Measurements from ENCODE around the gene GSK3A.

Gene GSK3A

DNA sequence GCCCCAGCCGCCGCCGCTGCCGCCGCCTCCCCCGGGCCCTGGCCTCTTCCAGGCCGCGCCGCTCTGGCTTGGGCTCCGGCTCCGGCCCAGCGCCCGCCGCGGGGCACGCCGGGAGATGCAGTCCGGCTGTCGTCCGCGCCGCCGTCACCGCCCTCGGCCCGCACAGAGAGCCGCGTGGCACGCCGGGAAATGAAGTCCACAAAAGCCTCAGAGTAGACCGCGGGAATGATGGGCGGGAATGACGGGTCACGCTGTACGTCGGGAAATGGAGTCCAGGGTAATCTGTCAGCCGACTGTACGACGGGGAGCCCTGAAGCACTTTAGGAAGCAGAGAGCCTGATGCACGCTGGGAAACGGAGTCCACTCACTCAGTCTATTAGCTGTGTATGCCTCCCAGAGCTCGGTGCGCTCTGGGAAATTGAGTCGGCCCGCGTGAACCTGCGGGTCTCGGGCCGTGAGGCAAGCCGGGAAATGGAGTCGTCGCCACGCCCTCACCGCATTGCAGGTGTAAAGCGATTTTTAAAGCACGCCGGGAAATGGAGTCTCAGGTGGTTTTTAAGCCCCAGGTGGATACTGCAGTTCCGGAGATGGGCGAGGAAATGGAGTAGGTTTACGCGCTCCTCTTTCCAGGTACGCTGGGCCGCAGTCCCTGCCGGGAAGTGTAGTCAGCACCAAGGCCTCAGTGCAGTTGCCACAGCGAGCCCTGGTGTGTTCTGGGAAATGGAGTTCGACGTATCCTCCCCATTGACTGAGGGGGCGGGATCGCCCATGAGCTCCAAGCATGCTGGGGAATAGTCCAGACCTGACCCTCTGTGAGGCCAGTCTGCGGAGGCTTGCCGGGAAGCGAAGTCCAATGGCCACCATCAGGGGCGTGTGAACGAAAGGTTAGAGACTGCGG is at the start of gene GSK3A:
Gene GSK3A (minus strand): TSS at position 91 of the 898 bp plus-strand sequence. CDS start 137 bp downstream, outside the sequence.
- Mint-ChIP-seq H3K27ac (peak within 1 kb of the TSS; percentile 96), H3K27me3 (no peaks in the 10 kb centered on the region), H3K9me3 (no peaks in the 10 kb centered on the region), H3K4me1 (peaks cover 60% of the 10 kb centered on the region), H3K4me3 (peak within 1 kb of the TSS; percentile 95), H3K36me3 (peaks cover 3% of the 10 kb centered on the region)

DNA sequence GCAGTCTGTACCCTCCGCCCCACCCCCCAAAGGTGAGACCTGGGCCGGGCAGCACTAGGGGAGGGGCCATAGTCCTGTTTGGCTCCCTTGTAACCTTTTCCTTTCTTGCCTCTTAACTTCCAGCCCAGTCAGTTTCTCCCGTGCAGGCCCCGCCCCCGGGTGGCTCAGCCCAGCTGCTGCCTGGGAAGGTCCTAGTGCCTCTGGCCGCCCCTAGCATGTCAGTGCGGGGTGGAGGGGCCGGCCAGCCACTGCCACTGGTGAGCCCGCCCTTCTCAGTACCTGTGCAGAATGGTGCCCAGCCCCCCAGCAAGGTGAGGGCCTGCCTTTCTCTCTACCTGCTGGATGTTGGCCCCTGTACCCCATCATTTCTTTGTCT is 49.0 kb upstream of the GSK3A start:
- Mint-ChIP-seq H3K36me3 (peaks cover 2% of the 10 kb centered on the region), H3K4me3 (no peak overlapping the region), H3K9me3 (no peaks in the 10 kb centered on the region)

DNA sequence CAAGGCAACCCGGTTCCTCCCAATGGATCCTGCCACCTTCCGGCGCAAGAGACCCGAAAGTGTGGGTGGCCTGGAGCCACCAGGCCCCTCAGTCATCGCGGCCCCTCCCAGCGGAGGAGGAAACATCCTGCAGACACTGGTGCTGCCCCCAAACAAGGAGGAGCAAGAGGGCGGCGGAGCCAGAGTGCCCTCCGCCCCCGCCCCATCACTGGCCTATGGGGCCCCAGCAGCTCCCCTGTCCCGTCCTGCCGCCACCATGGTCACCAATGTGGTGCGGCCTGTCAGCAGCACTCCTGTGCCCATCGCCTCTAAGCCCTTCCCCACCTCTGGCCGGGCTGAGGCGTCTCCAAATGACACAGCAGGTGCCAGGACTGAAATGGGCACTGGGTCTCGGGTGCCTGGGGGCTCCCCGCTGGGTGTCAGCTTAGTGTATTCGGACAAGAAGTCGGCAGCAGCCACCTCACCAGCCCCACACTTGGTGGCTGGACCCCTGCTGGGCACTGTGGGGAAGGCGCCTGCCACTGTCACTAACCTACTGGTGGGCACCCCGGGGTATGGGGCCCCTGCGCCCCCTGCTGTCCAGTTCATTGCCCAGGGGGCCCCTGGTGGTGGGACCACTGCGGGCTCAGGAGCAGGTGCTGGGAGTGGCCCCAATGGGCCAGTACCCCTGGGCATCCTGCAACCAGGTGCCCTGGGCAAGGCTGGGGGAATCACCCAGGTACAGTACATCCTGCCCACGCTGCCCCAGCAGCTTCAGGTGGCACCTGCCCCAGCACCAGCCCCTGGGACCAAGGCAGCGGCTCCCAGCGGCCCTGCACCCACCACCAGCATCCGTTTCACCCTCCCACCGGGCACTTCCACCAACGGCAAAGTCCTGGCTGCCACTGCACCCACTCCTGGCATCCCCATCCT is 48.4 kb upstream of the GSK3A start:
- H3K36me3 Mint-ChIP-seq, result peaks cover 2% of the 10 kb centered on the region
- no peak overlapping the region for H3K27ac Mint-ChIP-seq
- no peaks in the 10 kb centered on the region for H3K27me3 Mint-ChIP-seq
- no peak overlapping the region for H3K4me3 Mint-ChIP-seq
- no peaks in the 10 kb centered on the region for H3K9me3 Mint-ChIP-seq
- H3K4me1 Mint-ChIP-seq, result peaks cover 12% of the 10 kb centered on the region

More for the DNA sequence above, 49.0 kb upstream of the GSK3A start:
- Mint-ChIP-seq H3K4me1 (peaks cover 10% of the 10 kb centered on the region), H3K27me3 (no peaks in the 10 kb centered on the region), H3K27ac (peak overlapping the region; percentile 48)

DNA sequence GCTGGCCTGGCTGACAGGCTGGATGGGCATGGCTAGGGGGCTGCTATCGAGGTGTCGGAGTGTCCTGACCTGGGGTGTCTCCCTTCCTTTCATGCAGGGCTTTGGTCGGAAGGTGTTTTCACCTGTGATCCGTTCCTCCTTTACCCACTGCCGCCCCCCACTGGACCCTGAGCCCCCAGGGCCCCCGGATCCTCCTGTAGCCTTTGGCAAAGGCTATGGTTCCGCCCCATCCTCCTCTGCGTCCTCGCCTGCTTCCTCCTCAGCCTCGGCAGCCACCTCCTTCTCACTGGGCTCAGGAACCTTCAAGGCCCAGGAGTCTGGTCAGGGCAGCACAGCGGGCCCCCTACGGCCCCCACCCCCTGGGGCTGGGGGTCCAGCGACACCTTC is 47.7 kb upstream of the GSK3A start:
- Mint-ChIP-seq H3K36me3 (peaks cover 2% of the 10 kb centered on the region), H3K9me3 (no peaks in the 10 kb centered on the region), H3K27me3 (no peaks in the 10 kb centered on the region), H3K4me3 (no peak overlapping the region), H3K27ac (no peak overlapping the region), H3K4me1 (peaks cover 19% of the 10 kb centered on the region)

DNA sequence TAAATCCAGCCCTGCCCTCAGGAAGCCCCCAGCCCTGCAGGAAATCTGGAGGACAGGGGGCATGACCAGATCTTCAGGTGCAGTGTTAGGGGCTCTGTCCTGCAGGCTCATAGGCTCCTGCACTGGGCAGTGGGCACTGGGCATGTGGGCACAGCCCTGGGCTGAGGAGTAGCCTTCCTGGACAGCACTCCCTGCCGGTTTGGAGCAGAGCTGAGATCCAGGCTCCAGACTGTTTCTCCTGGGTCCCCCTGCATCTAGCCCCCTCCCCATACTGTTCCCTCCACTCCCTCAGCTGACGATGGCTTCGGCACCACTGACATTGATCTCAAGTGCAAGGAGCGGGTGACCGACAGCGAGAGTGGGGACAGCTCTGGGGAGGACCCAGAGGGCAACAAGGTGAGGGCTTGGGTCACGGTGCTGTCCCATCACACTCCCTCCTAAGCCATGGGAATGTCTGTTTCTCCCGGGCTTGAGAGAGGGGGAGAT is 47.2 kb upstream of the GSK3A start:
- Mint-ChIP-seq H3K36me3 (peaks cover 2% of the 10 kb centered on the region), H3K4me1 (peaks cover 24% of the 10 kb centered on the region), H3K27me3 (no peaks in the 10 kb centered on the region), H3K9me3 (no peaks in the 10 kb centered on the region), H3K27ac (peak overlapping the region; percentile 17), H3K4me3 (no peak overlapping the region)

DNA sequence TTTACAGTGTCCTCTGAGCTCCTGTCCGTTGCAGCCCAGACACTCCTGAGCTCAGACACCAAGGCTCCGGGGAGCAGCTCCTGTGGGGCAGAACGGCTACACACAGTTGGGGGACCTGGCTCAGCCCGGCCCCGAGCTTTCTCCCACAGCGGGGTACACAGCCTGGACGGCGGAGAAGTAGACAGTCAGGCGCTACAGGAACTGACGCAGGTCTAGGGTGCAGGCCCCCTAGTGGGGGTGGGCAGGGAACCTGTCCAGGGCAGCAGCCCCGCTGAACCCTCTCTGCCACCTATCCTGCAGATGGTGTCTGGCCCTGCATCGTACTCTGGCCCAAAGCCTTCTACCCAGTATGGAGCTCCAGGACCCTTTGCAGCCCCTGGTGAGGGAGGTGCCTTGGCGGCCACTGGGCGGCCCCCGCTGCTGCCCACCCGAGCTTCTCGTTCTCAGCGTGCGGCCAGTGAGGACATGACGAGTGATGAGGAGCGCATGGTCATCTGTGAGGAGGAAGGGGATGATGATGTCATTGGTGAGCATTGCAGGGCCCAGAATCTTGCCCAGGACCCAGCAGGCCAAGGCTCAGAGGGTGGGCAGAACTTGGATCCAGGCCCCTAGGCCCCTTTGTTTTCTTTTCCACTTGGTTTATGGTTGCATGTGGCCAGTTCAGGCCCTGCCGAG is 46.6 kb upstream of the GSK3A start:
- Mint-ChIP-seq H3K27ac (no peak overlapping the region), H3K4me3 (no peak overlapping the region), H3K4me1 (peaks cover 25% of the 10 kb centered on the region), H3K36me3 (peaks cover 2% of the 10 kb centered on the region), H3K27me3 (no peaks in the 10 kb centered on the region), H3K9me3 (no peaks in the 10 kb centered on the region)

DNA sequence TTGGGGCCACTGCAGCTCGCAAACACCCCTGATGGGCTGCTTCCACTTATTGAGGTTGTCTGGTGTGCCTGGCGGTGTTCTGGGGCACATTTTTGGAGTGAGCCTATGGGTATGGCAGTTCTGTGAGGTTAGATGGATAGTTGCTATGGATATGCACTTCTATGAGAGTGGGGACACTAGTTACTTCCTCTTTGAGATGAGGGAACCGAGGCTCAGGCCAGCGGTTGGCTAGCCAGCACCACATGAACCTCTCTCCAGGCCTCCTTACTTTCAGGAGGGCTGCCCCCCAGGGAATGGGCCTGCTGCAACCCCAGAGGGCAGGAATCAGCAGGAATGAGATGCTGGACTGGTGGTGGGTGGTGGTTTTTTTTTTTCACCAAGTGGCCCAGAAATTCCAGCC is 46.0 kb upstream of the GSK3A start:
- H3K4me1 Mint-ChIP-seq, result peaks cover 25% of the 10 kb centered on the region
- no peak overlapping the region for H3K4me3 Mint-ChIP-seq
- H3K36me3 Mint-ChIP-seq, result peaks cover 2% of the 10 kb centered on the region

DNA sequence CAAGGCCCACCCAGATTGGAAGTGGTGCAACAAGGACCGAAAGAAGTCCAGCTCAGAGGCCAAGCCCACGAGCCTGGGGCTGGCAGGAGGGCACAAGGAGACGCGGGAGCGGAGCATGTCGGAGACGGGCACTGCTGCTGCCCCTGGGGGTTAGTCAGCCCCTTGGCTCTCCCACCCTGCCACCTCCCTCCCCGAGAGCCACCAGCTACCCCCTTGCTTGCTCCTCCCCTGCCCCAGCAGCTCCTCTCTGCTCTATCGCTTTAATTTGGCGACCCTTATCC is 45.4 kb upstream of the GSK3A start:
- no peaks in the 10 kb centered on the region for H3K9me3 Mint-ChIP-seq
- H3K4me1 Mint-ChIP-seq, result peaks cover 25% of the 10 kb centered on the region
- no peaks in the 10 kb centered on the region for H3K27me3 Mint-ChIP-seq
- no peak overlapping the region for H3K27ac Mint-ChIP-seq
- H3K36me3 Mint-ChIP-seq, result no peaks in the 10 kb centered on the region
- no peak overlapping the region for H3K4me3 Mint-ChIP-seq

More for the DNA sequence above, 46.0 kb upstream of the GSK3A start:
- Mint-ChIP-seq H3K9me3 (no peaks in the 10 kb centered on the region), H3K27ac (no peak overlapping the region), H3K27me3 (no peaks in the 10 kb centered on the region)

DNA sequence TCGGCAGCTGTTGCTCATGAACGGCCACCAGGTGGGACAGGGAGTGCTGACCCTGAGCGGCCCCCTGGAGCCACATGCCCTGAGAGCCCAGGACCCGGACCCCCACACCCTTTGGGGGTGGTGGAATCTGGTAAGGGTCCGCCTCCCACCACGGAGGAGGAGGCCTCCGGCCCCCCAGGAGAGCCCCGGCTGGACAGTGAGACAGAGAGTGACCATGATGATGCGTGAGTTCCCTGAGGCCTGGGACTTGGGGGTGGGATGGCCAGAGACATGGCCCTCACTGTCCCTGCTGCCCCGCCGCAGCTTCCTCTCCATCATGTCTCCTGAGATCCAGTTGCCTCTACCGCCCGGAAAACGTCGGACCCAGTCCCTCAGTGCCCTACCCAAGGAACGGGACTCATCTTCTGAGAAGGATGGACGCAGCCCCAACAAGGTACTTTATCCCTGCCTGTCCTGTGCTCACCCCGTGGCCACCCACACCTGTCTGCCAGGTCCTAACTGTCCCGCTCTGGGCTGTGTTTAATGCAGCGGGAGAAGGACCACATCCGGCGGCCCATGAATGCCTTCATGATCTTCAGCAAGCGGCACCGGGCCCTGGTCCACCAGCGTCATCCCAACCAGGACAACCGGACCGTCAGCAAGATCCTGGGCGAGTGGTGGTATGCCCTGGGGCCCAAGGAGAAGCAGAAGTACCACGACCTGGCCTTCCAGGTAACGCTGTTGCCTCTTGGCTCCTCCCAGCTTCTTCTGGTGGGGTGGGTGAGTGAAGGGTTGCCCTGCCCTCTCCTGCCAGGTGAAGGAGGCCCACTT is 44.8 kb upstream of the GSK3A start:
- H3K9me3 Mint-ChIP-seq, result no peaks in the 10 kb centered on the region
- H3K4me3 Mint-ChIP-seq, result no peak overlapping the region
- no peaks in the 10 kb centered on the region for H3K36me3 Mint-ChIP-seq
- H3K4me1 Mint-ChIP-seq, result peaks cover 29% of the 10 kb centered on the region
- no peak overlapping the region for H3K27ac Mint-ChIP-seq
- H3K27me3 Mint-ChIP-seq, result no peaks in the 10 kb centered on the region

DNA sequence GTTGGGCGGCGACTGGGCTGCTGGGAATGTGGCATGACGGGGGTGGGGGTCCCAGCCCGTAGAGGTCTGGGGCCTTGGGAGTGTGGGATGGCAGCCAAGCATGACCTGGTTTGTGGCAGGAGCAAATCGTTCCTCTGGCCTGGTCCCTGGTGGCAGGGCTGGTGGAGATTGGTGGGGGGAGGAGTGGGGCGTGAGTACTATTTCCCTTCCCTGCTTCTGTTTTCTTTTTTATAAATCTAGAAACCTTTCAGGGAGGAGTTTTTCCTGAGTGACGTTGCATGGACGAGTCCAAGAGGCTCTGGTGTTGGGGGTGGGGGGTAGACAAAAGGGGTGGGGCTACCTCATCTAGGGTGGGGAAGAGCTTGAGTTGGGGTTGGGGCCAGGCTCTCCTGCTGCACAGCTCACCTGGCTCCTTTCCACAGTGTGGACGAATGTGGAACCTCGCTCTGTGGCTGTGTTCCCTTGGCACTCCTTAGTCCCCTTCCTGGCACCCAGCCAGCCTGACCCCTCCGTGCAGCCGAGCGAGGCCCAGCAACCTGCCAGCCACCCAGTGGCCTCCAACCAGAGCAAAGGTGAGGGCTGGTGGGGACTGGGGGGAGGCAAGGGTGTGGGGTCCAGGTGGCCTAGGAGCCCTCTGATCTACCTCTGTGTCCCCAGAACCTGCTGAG is 44.1 kb upstream of the GSK3A start:
- Mint-ChIP-seq H3K27me3 (no peaks in the 10 kb centered on the region), H3K4me3 (no peak overlapping the region), H3K27ac (no peak overlapping the region), H3K4me1 (peaks cover 31% of the 10 kb centered on the region), H3K36me3 (no peaks in the 10 kb centered on the region), H3K9me3 (no peaks in the 10 kb centered on the region)

DNA sequence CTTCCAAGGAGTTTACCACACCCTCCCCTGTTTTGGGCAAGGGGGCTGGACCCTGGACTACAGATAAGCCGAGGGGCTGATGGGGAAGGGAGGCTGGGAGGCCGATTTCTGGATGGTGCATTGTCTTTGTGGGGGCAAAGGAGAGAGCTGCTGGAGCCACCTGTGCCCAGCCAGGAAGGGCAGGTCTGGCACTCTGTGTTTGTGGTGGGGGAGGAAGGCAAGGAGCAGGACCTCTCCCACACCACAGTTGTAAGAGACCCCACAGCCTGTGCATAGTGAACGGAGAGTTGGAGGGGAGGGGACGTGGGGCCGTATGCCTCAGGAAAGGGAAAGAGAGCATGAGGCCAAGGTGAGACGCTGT is 43.6 kb upstream of the GSK3A start:
- Mint-ChIP-seq H3K4me1 (peaks cover 34% of the 10 kb centered on the region), H3K27ac (no peak overlapping the region), H3K4me3 (no peak overlapping the region), H3K36me3 (no peaks in the 10 kb centered on the region), H3K27me3 (no peaks in the 10 kb centered on the region), H3K9me3 (no peaks in the 10 kb centered on the region)

DNA sequence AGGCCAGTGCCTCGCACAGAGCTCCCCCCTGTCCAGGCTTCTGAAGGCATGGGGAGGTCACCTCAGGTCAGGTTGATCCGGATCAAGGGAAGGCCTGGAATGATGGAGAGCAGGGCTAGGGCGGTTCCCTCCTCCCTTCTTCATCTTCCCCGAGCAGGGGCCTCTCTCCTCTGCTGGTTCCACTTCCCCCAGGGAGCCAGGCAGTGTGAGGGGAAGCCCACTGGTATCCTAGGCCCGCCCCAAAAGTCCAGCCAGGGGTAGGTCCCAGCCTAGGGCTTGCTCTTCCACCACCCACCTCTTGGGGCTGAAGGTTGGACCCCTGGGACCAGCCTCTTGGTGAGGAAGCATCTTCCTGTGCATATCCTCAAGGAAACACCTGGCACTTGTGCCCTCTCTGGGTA is 43.1 kb upstream of the GSK3A start:
- Mint-ChIP-seq H3K4me3 (peak overlapping the region; percentile 94), H3K27ac (peak overlapping the region; percentile 30), H3K36me3 (no peaks in the 10 kb centered on the region), H3K9me3 (no peaks in the 10 kb centered on the region), H3K27me3 (no peaks in the 10 kb centered on the region), H3K4me1 (peaks cover 34% of the 10 kb centered on the region)

DNA sequence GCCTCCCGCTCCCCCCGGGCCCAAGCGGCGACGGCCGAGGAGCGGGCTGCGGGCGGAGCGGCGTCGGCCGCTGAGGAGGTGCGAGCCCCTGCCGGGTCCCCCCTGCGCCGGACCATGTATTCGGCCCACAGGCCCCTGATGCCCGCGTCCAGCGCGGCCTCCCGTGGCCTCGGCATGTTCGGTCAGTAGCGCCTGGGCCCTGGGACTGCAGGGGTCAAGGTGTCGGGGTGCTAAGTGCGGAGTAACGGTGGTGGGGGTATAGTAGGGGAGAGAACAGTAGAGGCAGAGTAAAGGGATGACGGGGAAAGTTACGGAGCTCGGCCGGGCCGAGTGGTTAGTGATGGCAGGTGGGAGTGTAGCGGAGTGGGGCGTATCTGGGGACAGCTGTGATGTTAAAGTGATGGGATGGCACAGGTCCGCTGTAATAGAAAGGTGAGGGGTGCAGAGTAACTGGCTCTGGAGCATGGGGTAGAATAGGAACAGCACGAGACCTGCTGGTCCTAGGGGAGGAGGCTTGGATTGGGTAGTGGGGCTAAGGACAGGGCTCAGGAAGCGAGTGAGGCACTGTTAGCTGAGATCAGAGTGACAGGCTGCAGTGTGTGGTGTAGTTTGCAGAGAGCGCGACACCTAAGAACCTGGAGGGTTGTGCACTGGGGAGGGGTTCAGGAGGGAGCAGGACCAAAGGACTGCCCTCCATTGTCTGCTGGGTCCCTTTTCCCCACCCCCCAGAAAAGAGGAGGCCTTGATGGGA is 42.4 kb upstream of the GSK3A start:
- peak overlapping the region; percentile 91 for H3K27ac Mint-ChIP-seq
- no peaks in the 10 kb centered on the region for H3K27me3 Mint-ChIP-seq
- H3K4me3 Mint-ChIP-seq, result peak overlapping the region; percentile 94
- peaks cover 34% of the 10 kb centered on the region for H3K4me1 Mint-ChIP-seq
- H3K36me3 Mint-ChIP-seq, result no peaks in the 10 kb centered on the region
- H3K9me3 Mint-ChIP-seq, result no peaks in the 10 kb centered on the region

DNA sequence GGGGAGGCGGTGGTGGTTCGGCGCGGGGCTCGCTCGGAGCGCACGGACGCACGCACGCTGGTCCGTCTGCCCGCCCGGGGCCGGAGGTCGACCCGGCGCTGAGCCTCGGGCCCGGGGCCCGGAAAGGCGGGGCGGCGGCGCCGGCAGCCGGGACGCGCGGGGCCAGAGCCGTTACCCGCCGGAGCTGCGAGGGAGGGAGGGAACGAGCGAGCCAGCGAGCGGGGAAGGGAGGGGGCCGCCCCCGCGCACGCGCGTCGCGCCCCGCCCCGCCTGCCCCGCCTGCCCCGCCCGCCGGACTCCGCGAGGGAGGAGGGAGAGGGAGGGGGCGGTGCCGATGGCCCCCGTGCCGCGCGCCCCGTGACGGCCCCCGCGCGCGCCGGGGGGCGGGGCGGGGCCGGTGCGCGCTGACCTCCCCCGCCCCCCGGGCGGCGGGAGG is 41.7 kb upstream of the GSK3A start:
- H3K4me1 Mint-ChIP-seq, result peaks cover 41% of the 10 kb centered on the region
- no peaks in the 10 kb centered on the region for H3K27me3 Mint-ChIP-seq
- H3K9me3 Mint-ChIP-seq, result no peaks in the 10 kb centered on the region
- H3K36me3 Mint-ChIP-seq, result no peaks in the 10 kb centered on the region
- H3K4me3 Mint-ChIP-seq, result no peak overlapping the region
- H3K27ac Mint-ChIP-seq, result no peak overlapping the region
